SK-N-SH (cell line): ENCODE results near the gene SLC35E2B.

Experiments used
- CHD2 ChIP-seq: fragments of 150-350 bp; IDR thresholded peaks from 2 replicates; pipeline ENCODE4 v1.6.1; 2018; ENCODE audit warnings: low read length; ENCODE audit not compliant: partially characterized antibody
- CTCF ChIP-seq: fragments of 200-600 bp; sonication (generic); IDR thresholded peaks from 2 replicates; pipeline ENCODE4 v1.6.1; 2017; ENCODE audit warnings: antibody characterized with exemption, mild to moderate bottlenecking, moderate library complexity
- ELF1 ChIP-seq: IDR thresholded peaks from 2 replicates; pipeline ENCODE4 v1.4.0; 2012
- EP300 ChIP-seq, 2 experiments: IDR thresholded peaks; 2 replicates each; pipeline versions ENCODE4 v1.4.0 to v1.6.1; 2012; ENCODE audit warnings: borderline replicate concordance in 1 of 2, low read depth in 1 of 2, low read length in 1 of 2
- EZH2phosphoT487 ChIP-seq: fragments of 200-600 bp; sonication (generic); IDR thresholded peaks from 2 replicates; pipeline ENCODE4 v1.6.1; 2017; ENCODE audit warnings: low read depth, mixed run types, mild to moderate bottlenecking, antibody characterized with exemption, moderate library complexity, borderline replicate concordance
- GABPA ChIP-seq: IDR thresholded peaks from 2 replicates; pipeline ENCODE4 v1.4.0; 2012; ENCODE audit warnings: low read depth, mild to moderate bottlenecking
- JUND ChIP-seq: IDR thresholded peaks from 2 replicates; pipeline ENCODE4 v1.4.0; 2012
- MAX ChIP-seq: IDR thresholded peaks from 2 replicates; pipeline ENCODE4 v1.4.0; 2012; ENCODE audit warnings: low read depth
- POLR2AphosphoS5 ChIP-seq: IDR thresholded peaks from 2 replicates; pipeline ENCODE4 v1.6.1; 2012; ENCODE audit warnings: low read depth, low read length
- RAD21 ChIP-seq: IDR thresholded peaks from 2 replicates; pipeline ENCODE4 v1.6.1; 2012; ENCODE audit warnings: mild to moderate bottlenecking, low read length
- REST ChIP-seq: IDR thresholded peaks from 2 replicates; pipeline ENCODE4 v1.6.1; 2012; ENCODE audit warnings: mild to moderate bottlenecking, low read depth, low read length, moderate library complexity
- SMC3 ChIP-seq: IDR thresholded peaks from 2 replicates; pipeline ENCODE4 v1.6.1; 2012; ENCODE audit warnings: low read depth, low read length, improper control_type of control experiment
- TCF12 ChIP-seq: IDR thresholded peaks from 2 replicates; pipeline ENCODE4 v1.4.0; 2012
- YY1 ChIP-seq: IDR thresholded peaks from 2 replicates; pipeline ENCODE4 v1.4.0; 2012; ENCODE audit warnings: low read depth, mild to moderate bottlenecking

GRCh38 chr1:1623181-1623630 is 69.4 kb downstream of the SLC35E2B start:
- TF ChIP-seq GABPA (no peak), CTCF (no peak), JUND (no peak), REST (no peak), RAD21 (no peak), EZH2phosphoT487 (no peak), EP300 (IDR thresholded peaks at IDR 0.05; ENCODE audit: borderline replicate concordance in 1 of 2, low read depth in 1 of 2, low read length in 1 of 2) (no peak), TCF12 (no peak), CHD2 (no peak), SMC3 (no peak), YY1 (no peak), ELF1 (no peak), MAX (no peak), POLR2AphosphoS5 (no peak)
